RPMI7951 (cell line): Measurements from ENCODE around the gene RTP5. TPM values are rescaled to one million over a fixed set of nuclear protein-coding genes. Genes with fewer than 3 reads are reported as not detected.

Experiments
- DNase-seq: peaks from one replicate; pipeline ENCODE4 v3.0.0-alpha.2; 2012; ENCODE audit warnings: low read depth
- total RNA-seq: library from RNA; depleted of rRNA; stranded (reverse); fragments of >200 nt; shearing (Covaris generic); gene quantifications from 2 replicates; pipeline ENCODE4 v1.2.3, GENCODE V29; 2014

RTP5 gene
- total RNA-seq, 1 experiment from 2014 or later, result not detected

- no peak for DNase-seq
Measured at GRCh38 chr2:241870611-241871537, 1.3 kb downstream of the RTP5 start.

- DNase-seq, result no peak
Measured at GRCh38 chr2:241871538-241872312, 2.2 kb downstream of the RTP5 start.

- DNase-seq, result no peak
Measured at GRCh38 chr2:241872313-241872642, 2.7 kb downstream of the RTP5 start.

- no peak for DNase-seq
Measured at GRCh38 chr2:241873081-241873802, 3.7 kb downstream of the RTP5 start.

GRCh38 chr2:241873803-241874110, 4.2 kb downstream of the RTP5 start:
- DNase-seq, result no peak

GRCh38 chr2:241874277-241874925, 4.9 kb downstream of the RTP5 start:
- DNase-seq, result no peak

- peak; percentile 36 for DNase-seq
Measured at GRCh38 chr2:241875754-241876527, 6.4 kb downstream of the RTP5 start.

- DNase-seq, result no peak
Measured at GRCh38 chr2:241876528-241877196, 7.1 kb downstream of the RTP5 start.

- no peak for DNase-seq
Measured at GRCh38 chr2:241877197-241877685, 7.7 kb downstream of the RTP5 start.

GRCh38 chr2:241877989-241878970, 8.8 kb downstream of the RTP5 start:
- peak; percentile 65 for DNase-seq

GRCh38 chr2:241879326-241879725, 9.8 kb downstream of the RTP5 start:
- DNase-seq, result no peak

GRCh38 chr2:241880311-241881073, 11.0 kb downstream of the RTP5 start:
- DNase-seq, result no peak

GRCh38 chr2:241882091-241882625, 12.6 kb downstream of the RTP5 start:
- DNase-seq, result peak; percentile 45

GRCh38 chr2:241884951-241885290, 15.4 kb downstream of the RTP5 start:
- DNase-seq, result no peak

GRCh38 chr2:241885291-241885945, 15.9 kb downstream of the RTP5 start:
- DNase-seq, result no peak

- DNase-seq, result no peak
Measured at GRCh38 chr2:241885946-241886643, 16.6 kb downstream of the RTP5 start.

- DNase-seq, result no peak
Measured at GRCh38 chr2:241886840-241887447, 17.4 kb downstream of the RTP5 start.
